Forelimb muscle (tissue), 1 donor: ENCODE measurements around the gene ZNF638. TPM values are rescaled to one million over a fixed set of nuclear protein-coding genes. Genes with fewer than 3 reads are reported as not detected.

Experiments
- DNase-seq: peaks from one replicate; pipeline ENCODE4 v3.0.0-alpha.2; 2013; ENCODE audit warnings: low read depth
- polyA plus RNA-seq: library from polyadenylated mRNA; unstranded; fragments of 120-200 nt; gene quantifications from one replicate; pipeline ENCODE4 v1.2.1, GENCODE V29; 2013; ENCODE audit not compliant: insufficient read length

The ZNF638 gene
- polyA plus RNA-seq, 1 donor = 102 TPM

- DNase-seq = no peak
Observed at GRCh38 chr2:71456617-71457016, 125.0 kb downstream of the ZNF638 start.

- DNase-seq = no peak
Observed at GRCh38 chr2:71457123-71457915, 125.7 kb downstream of the ZNF638 start.

GRCh38 chr2:71457923-71458322, 126.3 kb downstream of the ZNF638 start:
- DNase-seq = no peak

GRCh38 chr2:71458413-71459083, 127.0 kb downstream of the ZNF638 start:
- DNase-seq = no peak

- no peak for DNase-seq
Observed at GRCh38 chr2:71459084-71459431, 127.5 kb downstream of the ZNF638 start.

- DNase-seq = no peak
Observed at GRCh38 chr2:71460056-71460455, 128.5 kb downstream of the ZNF638 start.

GRCh38 chr2:71460595-71461303, 129.2 kb downstream of the ZNF638 start:
- no peak for DNase-seq

- DNase-seq = no peak
Observed at GRCh38 chr2:71461304-71461671, 129.7 kb downstream of the ZNF638 start.

GRCh38 chr2:71462056-71462605, 130.5 kb downstream of the ZNF638 start:
- no peak for DNase-seq

GRCh38 chr2:71462641-71463341, 131.2 kb downstream of the ZNF638 start:
- DNase-seq = no peak

GRCh38 chr2:71463342-71463654, 131.7 kb downstream of the ZNF638 start:
- DNase-seq = no peak

- no peak for DNase-seq
Observed at GRCh38 chr2:71464389-71464788, 132.8 kb downstream of the ZNF638 start.

GRCh38 chr2:71465356-71465755, 133.8 kb downstream of the ZNF638 start:
- no peak for DNase-seq

GRCh38 chr2:71465961-71466300, 134.3 kb downstream of the ZNF638 start:
- DNase-seq = no peak

- DNase-seq = no peak
Observed at GRCh38 chr2:71466301-71467179, 135.0 kb downstream of the ZNF638 start.

GRCh38 chr2:71467180-71467815, 135.7 kb downstream of the ZNF638 start:
- no peak for DNase-seq

GRCh38 chr2:71468279-71469015, 136.9 kb downstream of the ZNF638 start:
- DNase-seq = no peak

- DNase-seq = no peak
Observed at GRCh38 chr2:71469403-71470398, 138.1 kb downstream of the ZNF638 start.

- DNase-seq = no peak
Observed at GRCh38 chr2:71471276-71471675, 139.7 kb downstream of the ZNF638 start.
